Upper lobe of left lung (tissue), 6 donors: Measurements from ENCODE around the gene GPC2. TPM values are rescaled to one million over a fixed set of nuclear protein-coding genes. Genes with fewer than 3 reads are reported as not detected.
"Not testable (repeated sequence)": the region's sequence is repeated elsewhere in the genome, so short reads cannot be mapped to it uniquely, and the experiment has no call there.

Experiments used
- ATAC-seq, 2 donors: fragments of 200-7000 bp; cut with Tn5 transposase; one replicate each; pipeline ENCODE4 v1.9.1; 2022; ENCODE audit warnings: mild to moderate bottlenecking in 2 of 2, moderate library complexity in 2 of 2; ENCODE audit not compliant: low FRiP score in 2 of 2
- DNase-seq, 2 donors: peaks; one replicate each; pipeline ENCODE4 v3.0.0-alpha.2; 2019 to 2020
- H3K27ac ChIP-seq, 4 donors: fragments of 200-600 bp; sonication (generic); one replicate each; pipeline ENCODE4 v1.5.1; 2016 to 2019
- H3K27me3 ChIP-seq, 4 donors: fragments of 200-600 bp; sonication (generic); one replicate each; pipeline ENCODE4 v1.5.1; 2017 to 2019
- H3K36me3 ChIP-seq, 4 donors: fragments of 200-600 bp; sonication (generic); one replicate each; pipeline ENCODE4 v1.5.1; 2016 to 2019
- H3K4me1 ChIP-seq, 4 donors: fragments of 200-600 bp; sonication (generic); one replicate each; pipeline ENCODE4 v1.5.1; 2018 to 2019
- H3K4me3 ChIP-seq, 4 donors: fragments of 200-600 bp; sonication (generic); one replicate each; pipeline ENCODE4 v1.5.1; 2017 to 2019; ENCODE audit warnings: mild to moderate bottlenecking in 2 of 4, moderate library complexity in 1 of 4
- H3K9me3 ChIP-seq, 4 donors: fragments of 200-600 bp; sonication (generic); one replicate each; pipeline ENCODE4 v1.5.1; 2018 to 2019
- EP300 ChIP-seq, 4 donors: sonication (generic); formaldehyde crosslinking; IDR thresholded peaks; one replicate each; pipeline ENCODE4 v1.5.1; 2017; ENCODE audit warnings: antibody characterized with exemption in 4 of 4, control low read depth in 2 of 4
- POLR2A ChIP-seq, 4 donors: fragments of 450-650 bp; IDR thresholded peaks; one replicate each; pipeline ENCODE4 v1.5.1; 2016 to 2017; ENCODE audit warnings: antibody characterized with exemption in 4 of 4, mild to moderate bottlenecking in 2 of 4
- POLR2AphosphoS5 ChIP-seq, 2 donors: sonication (generic); formaldehyde crosslinking; IDR thresholded peaks; one replicate each; pipeline ENCODE4 v1.5.1; 2017; ENCODE audit warnings: antibody characterized with exemption in 2 of 2
- WGBS, 2 donors: methylation state at CpG; one replicate each; pipeline ENCODE4 v1.1.5; 2017 to 2018; 5-methylcytosine and 5-hydroxymethylcytosine counted together
- total RNA-seq, 6 donors: library from RNA; depleted of rRNA in 4 of 6; stranded (reverse); fragments of >200 nt in 4 of 6; gene quantifications; one replicate each; pipeline versions ENCODE4 v1.1.0 to v1.2.1, GENCODE V29; 2016 to 2021
- TF ChIP-seq, protein P1 (sequence below), 6 experiments: fragments of 450-650 bp in 4 of 6; fragments of 200-600 bp in 2 of 6; sonication (generic) in 2 of 6; IDR thresholded peaks; one replicate each; pipeline ENCODE4 v1.5.1; 2016 to 2019; ENCODE audit warnings: antibody characterized with exemption in 6 of 6
- donor health status: DM: no; HTN: no; CAD: no; lungs with moderate emphysema.
- donor health status: DM: no; HTN: yes; CAD: no; lungs with severe emphysema.

The GPC2 gene, protein sequence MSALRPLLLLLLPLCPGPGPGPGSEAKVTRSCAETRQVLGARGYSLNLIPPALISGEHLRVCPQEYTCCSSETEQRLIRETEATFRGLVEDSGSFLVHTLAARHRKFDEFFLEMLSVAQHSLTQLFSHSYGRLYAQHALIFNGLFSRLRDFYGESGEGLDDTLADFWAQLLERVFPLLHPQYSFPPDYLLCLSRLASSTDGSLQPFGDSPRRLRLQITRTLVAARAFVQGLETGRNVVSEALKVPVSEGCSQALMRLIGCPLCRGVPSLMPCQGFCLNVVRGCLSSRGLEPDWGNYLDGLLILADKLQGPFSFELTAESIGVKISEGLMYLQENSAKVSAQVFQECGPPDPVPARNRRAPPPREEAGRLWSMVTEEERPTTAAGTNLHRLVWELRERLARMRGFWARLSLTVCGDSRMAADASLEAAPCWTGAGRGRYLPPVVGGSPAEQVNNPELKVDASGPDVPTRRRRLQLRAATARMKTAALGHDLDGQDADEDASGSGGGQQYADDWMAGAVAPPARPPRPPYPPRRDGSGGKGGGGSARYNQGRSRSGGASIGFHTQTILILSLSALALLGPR
- 10 to 100 TPM in 1 of 6 donors, 1 to 10 TPM in 2, under 1 TPM in 3; 0.20 to 25.1 (median 0.96) TPM for total RNA-seq

DNA sequence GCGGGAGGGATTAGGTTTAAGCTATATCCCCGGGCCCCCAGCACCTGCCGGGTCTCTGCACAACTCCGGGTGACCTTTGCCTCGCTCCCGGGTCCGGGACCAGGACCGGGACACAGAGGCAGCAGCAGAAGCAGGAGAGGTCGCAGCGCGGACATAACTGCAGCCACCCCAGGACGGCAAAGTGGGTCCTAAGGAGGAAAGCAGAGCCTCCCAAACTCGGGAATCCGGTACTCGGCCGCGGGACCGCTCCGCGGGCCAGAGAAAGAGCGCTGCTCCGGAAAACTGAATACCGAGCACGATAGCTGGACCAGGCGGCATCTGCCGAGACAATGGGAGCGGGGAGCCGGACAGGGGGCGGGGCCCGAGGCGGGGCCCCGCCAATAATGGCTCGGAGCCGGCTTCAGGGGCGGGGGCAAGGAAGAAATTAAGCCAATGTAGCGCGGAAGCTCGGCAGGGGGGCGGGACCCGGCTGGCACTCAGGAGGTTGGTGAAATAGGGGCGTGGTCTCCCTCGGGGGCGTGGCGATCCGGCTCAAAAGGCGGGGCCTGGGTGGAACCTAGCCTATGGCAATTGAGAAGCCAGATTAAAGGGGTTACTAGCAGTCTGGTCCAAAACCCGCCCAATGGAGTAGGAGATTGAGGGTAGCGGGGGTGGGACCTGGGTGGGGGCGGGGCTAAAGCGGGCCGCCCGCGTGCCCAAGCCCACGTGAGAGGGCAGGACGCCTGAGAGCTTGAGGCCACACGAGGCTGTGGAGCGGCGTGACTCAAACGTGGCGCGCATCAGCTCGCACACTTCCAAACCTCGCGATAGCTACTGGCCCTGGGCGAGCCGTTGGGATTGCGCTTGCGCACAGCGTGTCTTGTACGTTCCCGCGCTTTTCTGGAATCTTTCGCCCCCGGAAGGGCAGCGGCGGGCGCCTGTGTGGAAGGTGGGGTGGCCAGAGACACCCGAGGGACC, at the start of gene GPC2, which contains the start of gene STAG3:
Gene GPC2, minus strand, starts transcription at position 337 of the 957 bp plus-strand sequence. Its CDS starts 182 bp downstream, at position 155.
Gene STAG3, plus strand, starts transcription at position 874 of the 957 bp plus-strand sequence. CDS start 2,639 bp downstream, outside the sequence.
- H3K27ac ChIP-seq: peak within 1 kb of the TSS in 1 of 4 donors; percentile 20
- peak; percentile 95 to 98 for DNase-seq
- H3K9me3 ChIP-seq: no peaks in the 10 kb centered on the region
- TF ChIP-seq POLR2A (IDR thresholded peaks at IDR 0.05): no peak
- TF ChIP-seq, protein P1, sequence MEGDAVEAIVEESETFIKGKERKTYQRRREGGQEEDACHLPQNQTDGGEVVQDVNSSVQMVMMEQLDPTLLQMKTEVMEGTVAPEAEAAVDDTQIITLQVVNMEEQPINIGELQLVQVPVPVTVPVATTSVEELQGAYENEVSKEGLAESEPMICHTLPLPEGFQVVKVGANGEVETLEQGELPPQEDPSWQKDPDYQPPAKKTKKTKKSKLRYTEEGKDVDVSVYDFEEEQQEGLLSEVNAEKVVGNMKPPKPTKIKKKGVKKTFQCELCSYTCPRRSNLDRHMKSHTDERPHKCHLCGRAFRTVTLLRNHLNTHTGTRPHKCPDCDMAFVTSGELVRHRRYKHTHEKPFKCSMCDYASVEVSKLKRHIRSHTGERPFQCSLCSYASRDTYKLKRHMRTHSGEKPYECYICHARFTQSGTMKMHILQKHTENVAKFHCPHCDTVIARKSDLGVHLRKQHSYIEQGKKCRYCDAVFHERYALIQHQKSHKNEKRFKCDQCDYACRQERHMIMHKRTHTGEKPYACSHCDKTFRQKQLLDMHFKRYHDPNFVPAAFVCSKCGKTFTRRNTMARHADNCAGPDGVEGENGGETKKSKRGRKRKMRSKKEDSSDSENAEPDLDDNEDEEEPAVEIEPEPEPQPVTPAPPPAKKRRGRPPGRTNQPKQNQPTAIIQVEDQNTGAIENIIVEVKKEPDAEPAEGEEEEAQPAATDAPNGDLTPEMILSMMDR (IDR thresholded peaks at IDR 0.05): no peak
- no peak for TF ChIP-seq EP300 (IDR thresholded peaks at IDR 0.05)
- no peak for TF ChIP-seq POLR2AphosphoS5 (IDR thresholded peaks at IDR 0.05)
- WGBS, 2 donors: 1 to 4% methylated on average over 27 to 59 of the region's 78 CpGs
- ATAC-seq: peak; percentile 94 to 97
- peak within 1 kb of the TSS; percentile 38 to 58 (median 42) for H3K4me3 ChIP-seq
- no peaks in the 10 kb centered on the region for H3K36me3 ChIP-seq
- peaks cover 9 to 14% (median 13%) of the 10 kb centered on the region in 4 donors for H3K4me1 ChIP-seq
- no peaks in the 10 kb centered on the region for H3K27me3 ChIP-seq

DNA sequence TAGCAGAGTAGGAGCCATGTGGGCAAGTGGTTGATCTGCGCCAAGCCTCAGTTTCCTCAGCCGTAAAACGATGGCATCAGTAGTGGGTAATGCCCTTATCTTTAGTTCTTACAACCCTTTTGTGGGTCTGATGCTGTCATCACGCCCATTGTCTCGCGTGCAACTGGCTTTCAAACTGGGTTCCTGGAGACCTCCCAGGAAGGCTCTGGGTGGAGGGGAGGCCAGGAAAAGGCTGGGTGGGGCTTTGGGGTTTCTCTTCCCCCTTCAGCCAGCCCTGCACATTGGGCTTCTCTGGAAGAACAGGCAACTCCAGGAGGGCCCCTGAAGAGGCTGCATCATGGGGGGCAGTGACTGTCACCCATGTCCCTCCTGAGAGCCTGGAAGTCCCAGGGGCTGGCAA, 47.7 kb upstream of the GPC2 start:
- not testable (repeated sequence) for ATAC-seq, H3K4me3 ChIP-seq, H3K4me1 ChIP-seq, H3K9me3 ChIP-seq, H3K27me3 ChIP-seq, DNase-seq, H3K27ac ChIP-seq
- H3K36me3 ChIP-seq: peaks cover 0 to 16% (median 4%) of the 10 kb centered on the region in 4 donors
- 79 to 82% methylated on average over 6 of the region's 6 CpGs for WGBS, 2 donors

DNA sequence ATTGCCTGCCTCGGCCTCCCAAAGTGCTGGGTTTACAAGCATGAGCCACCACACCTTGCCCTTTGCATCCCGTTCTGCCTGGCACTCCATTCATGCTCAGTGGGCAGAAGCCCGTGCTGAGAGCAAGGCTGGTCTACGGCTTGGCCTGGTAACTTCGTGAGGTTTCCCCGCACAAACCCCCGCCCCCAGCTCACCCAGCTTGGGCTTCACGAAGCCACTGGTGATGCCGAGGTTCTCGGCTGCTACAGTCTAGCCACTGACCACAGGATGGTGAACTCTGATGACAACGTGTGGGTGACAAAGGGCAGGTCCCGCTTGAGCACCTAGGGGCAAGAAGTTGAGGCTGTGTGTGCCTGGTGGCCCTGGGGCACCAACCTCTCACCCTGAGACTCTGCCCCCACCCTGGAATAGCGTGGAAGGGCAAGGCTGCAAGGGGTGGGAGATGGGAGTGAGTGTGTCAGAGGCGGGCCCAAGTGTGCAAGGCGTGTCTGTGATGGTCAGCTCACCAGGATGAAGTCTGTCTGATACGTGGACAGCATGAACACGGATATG, 46.3 kb upstream of the GPC2 start:
- ATAC-seq, H3K27me3 ChIP-seq, H3K27ac ChIP-seq, H3K4me1 ChIP-seq, H3K4me3 ChIP-seq, H3K9me3 ChIP-seq, DNase-seq: not testable (repeated sequence)
- H3K36me3 ChIP-seq: peaks cover 0 to 16% (median 4%) of the 10 kb centered on the region in 4 donors
- WGBS, 2 donors: 74 to 92% methylated on average over 8 to 17 of the region's 17 CpGs

DNA sequence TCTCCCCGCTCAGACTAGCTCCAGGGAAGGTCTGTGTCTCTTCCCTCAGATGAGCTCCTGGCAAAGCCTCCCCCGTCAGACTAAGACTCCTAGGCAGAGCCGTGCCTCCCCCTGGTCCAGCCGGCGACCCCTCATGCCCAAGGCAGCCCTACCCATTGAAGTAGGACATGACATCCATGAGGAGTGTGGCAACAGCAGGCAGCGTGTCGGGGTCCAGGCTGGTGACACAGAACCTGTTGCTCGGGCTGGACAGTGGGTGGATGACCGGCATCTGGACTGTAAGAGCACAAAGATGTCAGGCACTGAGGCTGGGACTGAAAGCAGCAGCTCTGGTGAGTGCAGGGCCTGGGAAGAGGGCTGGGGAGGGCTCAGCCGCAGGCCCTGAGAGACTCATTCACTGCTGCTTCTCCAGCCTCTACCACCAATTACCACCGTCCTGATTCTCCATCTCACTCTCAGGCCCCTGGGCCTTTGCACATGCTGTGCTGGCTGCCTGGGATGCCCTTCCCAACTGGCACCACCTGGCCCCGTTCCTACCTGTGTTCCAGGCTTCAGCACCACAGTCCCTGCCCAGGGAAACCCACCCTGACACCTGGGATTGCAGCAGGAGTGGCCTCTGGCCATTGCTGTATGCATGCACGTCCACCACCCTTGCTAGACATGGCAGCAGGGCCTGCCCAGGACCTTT, 45.4 kb upstream of the GPC2 start:
- no peaks in the 10 kb centered on the region for H3K27me3 ChIP-seq
- H3K27ac ChIP-seq: peak overlapping the region in 2 of 4 donors; percentile 78 to 84
- no peak overlapping the region for H3K4me3 ChIP-seq
- TF ChIP-seq, protein P1 (IDR thresholded peaks at IDR 0.05): no peak
- no peak for TF ChIP-seq POLR2AphosphoS5 (IDR thresholded peaks at IDR 0.05)
- TF ChIP-seq POLR2A (IDR thresholded peaks at IDR 0.05): no peak
- TF ChIP-seq EP300 (IDR thresholded peaks at IDR 0.05): no peak
- H3K9me3 ChIP-seq: no peaks in the 10 kb centered on the region
- no peak for DNase-seq
- H3K4me1 ChIP-seq: no peaks in the 10 kb centered on the region
- no peak for ATAC-seq
- H3K36me3 ChIP-seq: peaks cover 0 to 16% (median 4%) of the 10 kb centered on the region in 4 donors
- WGBS, 2 donors: 91 to 94% methylated on average over 6 to 13 of the region's 13 CpGs

DNA sequence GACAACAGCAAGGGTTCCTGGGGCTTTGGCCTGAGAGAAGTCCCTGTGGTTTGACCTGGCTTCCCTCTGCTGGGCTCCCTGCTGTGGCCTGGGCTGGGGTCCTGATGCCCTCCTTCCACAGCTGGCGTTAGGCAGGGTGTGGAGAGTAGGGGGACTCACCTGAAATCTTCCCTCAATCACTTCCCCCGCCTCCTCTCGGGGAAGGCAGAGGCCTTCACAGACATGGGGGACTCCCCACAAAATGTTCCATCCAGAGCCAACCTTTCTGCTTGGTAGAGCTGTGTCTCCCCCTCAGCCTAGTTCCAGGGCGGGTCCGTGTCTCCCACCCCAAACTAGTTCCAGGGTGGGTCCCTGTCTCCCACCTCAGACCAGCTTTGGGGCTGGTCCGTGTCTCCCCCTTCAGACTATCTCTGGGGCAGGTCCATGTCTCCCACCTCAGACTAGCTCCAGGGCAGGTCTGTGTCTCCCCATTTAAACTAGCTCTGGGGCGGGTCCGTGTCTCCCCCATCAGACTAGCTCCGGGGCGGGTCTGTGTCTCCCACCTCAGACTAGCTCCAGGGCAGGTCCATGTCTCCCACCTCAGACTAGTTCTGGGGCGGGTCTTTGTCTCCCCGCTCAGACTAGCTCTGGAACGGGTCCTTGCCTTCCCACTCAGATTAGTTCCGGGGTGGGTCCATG, 44.7 kb upstream of the GPC2 start:
- 88 to 90% methylated on average over 4 to 14 of the region's 14 CpGs for WGBS, 2 donors
- Histone ChIP-seq H3K4me3 (peak overlapping the region in 1 of 4 donors; percentile 19), H3K4me1 (no peaks in the 10 kb centered on the region), H3K27ac (peak overlapping the region in 2 of 4 donors; percentile 78 to 84), H3K9me3 (no peaks in the 10 kb centered on the region), H3K27me3 (no peaks in the 10 kb centered on the region), H3K36me3 (peaks cover 0 to 16% (median 4%) of the 10 kb centered on the region in 4 donors)
- DNase-seq (no peak), ATAC-seq (no peak)
- TF ChIP-seq POLR2AphosphoS5 (IDR thresholded peaks at IDR 0.05): no peak
- TF ChIP-seq EP300 (IDR thresholded peaks at IDR 0.05): no peak
- no peak for TF ChIP-seq POLR2A (IDR thresholded peaks at IDR 0.05)
- TF ChIP-seq, protein P1 (IDR thresholded peaks at IDR 0.05): no peak
